ENCODE measurements around the gene SLX4.

Gene SLX4

GRCh38 chr16:3582276-3583165 is 28.9 kb downstream of the SLX4 start:
- DNase-seq: no peak

GRCh38 chr16:3581392-3581791 is 30.0 kb downstream of the SLX4 start:
- no peak for DNase-seq

DNA sequence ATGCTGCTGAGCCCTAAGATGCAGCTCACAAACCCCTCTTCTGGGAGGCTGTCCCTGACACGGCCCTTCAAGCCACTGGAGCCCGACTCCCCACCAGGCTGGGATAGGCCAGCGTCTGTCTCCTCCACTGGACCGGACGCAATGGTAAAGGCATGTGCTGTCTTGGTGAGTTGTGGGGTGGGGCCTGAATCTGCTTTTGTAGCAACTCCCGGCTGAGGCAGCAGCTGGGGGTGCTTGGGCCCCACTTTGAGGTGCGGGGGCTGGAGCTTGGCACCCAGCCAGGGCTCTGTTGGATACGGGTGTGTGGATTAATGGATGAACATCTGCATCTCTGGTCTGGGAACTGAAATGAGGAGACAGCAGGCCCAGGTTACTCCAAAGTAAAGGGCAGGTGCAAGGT is 30.7 kb downstream of the SLX4 start:
- DNase-seq: peak; percentile 16

DNA sequence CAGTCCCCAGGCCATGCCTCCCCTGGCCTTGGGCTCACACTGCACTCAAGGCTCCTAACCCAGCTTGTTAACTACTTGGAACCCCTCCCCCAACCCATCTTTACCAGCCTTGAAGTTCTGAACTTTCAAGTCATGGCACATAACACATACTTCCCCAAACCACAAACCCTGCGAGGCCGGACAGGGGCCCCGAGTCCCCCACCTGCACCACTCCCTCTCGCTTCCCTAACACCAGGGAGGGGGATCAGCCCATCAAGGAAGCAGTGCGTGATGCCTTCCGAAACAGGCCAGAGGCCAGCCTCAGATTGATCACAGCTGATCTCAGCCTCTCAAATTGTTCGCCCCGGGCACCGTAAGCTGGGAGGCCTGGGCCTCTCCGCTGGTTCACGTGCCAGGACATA is 31.2 kb downstream of the SLX4 start:
- DNase-seq: no peak

DNA sequence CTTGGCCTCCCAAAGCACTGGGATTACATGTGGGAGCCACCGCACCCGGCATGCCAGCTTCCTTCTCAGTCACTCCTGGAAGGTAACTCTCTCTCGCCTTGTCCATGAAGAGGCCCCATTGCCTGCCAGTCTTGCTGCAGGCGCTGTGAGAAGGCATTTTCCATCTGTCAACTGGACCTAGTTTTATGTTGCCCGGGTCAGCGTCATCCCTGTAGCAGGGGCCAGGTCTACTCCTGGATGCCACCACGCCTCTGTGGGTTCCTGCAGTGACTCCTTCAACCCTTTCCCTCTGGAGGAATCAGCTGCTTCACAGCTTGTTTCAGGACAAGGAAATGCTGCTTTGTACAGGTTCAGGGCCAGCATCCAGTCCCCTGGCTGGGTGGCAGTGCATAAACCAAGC is 31.6 kb downstream of the SLX4 start:
- no peak for DNase-seq

GRCh38 chr16:3578610-3579551 is 32.5 kb downstream of the SLX4 start:
- no peak for DNase-seq

DNA sequence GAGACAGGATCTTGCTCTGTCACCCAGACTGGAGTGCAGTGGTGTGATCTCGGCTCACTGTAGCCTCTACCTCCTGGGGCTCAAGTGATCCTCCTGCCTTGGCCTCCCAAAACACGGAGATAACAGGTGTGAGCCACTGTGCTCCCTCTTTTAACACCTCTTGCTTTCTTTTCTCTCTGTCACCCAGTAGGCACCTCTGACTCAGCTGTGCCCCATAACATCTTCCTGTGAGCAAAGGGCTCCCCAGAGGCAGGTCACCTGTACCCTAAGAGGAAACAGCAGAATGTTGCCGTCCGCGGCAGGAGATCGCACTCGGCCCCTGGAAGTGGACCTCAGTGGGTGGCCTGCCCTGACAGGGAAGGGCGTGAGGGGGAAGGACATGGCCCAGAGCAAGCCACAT is 33.3 kb downstream of the SLX4 start:
- DNase-seq: no peak

GRCh38 chr16:3577302-3577752 is 34.1 kb downstream of the SLX4 start, which contains the start of gene NLRC3:
Gene NLRC3, minus strand, starts transcription at chr16:3577403. Its CDS starts 12,367 bp downstream, at chr16:3565036.
- DNase-seq: no peak

- DNase-seq: no peak
Measured at GRCh38 chr16:3576211-3576610, 35.2 kb downstream of the SLX4 start.

DNA sequence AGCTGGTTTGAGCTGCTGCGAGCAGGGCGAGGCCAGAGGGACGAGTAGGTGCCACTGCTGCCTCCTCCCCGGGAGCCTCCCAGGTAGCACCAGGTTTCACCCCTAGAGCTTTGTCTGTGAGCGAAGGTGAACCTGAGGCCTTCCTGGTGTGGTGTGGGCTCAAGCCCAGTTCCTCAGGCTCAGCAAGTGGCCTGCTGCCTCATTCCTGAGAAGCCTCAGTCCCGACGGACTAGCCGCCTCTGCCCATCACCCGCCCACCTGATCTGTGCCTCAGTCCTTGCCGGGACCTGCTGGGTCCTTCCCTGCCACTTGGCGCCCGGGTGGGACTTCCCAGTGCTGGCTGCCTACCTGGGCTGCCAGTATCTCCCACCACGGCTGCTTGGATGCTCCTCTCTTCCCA is 35.9 kb downstream of the SLX4 start:
- no peak for DNase-seq

DNA sequence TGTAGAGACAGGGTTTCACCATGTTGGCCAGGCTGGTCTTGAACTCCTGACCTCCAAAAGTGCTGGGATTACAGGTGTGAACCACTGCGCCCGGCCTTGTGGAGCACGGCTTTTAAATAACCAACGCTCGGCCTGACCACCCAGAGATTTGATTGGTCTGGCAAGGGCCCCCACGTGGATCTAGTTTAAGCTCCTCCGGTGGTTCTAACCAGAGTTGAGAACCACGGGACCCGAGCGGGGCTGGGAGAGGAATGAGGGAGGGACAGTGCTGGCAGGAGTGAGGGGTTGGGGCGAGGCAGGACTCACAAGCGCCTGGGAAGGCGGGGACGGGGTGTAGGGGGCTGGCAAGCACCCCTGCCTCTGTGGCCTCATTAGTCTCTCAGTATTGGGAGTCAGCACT is 37.2 kb downstream of the SLX4 start:
- no peak for DNase-seq

DNA sequence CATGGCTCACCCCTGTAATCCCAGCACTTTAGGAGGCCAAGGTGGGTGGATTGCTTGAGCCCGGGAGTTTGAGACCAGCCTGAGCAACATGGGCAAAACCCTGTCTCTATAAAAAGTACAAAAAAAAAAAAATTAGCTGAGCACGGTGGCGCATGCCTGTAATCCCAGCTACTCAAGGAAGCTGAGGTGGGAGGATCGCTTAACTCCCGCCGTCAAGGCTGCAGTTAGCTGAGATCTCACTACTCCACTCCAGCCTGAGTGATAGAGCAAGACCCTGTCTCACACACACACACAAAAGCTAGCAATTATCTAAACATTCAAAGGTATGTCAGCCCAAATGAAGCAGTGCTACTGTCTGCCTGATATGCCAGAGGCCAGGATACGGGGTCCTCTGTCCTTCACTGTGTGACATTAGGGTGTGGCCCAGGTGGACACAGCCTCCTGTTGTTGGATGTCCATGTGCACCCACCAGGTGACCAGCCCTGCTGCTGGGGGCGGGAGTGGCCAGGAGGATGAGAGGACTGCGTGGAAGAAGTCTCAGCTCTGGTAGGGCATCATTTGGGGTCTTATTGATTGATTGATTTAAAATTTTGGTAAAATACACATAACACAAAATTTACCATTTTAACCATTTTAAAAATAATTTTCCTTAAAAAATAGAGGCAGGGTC is 38.1 kb downstream of the SLX4 start:
- no peak for DNase-seq

- DNase-seq: no peak
Measured at GRCh38 chr16:3570420-3571062, 40.9 kb downstream of the SLX4 start.

- no peak for DNase-seq
Measured at GRCh38 chr16:3569851-3570250, 41.6 kb downstream of the SLX4 start.

DNA sequence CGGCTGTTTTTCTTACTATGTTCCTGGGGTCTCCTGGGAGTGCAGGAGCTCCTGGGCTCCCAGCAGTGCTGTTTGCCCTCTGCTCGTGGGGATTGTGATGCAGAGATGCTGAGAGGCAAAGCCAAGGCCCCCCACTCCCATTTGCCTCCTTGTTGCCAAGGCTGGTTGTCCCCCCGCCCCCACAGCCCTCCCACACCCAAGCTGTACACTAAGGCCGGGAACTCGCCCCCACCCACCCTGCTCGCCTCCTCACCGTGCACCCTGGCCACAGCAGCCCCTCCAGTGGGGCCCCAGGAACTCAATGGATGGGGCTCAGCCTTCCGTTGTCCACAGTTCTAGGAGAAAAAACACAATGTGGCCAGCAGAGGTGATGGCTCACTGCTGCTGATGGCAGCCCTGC is 44.4 kb downstream of the SLX4 start:
- no peak for DNase-seq

DNA sequence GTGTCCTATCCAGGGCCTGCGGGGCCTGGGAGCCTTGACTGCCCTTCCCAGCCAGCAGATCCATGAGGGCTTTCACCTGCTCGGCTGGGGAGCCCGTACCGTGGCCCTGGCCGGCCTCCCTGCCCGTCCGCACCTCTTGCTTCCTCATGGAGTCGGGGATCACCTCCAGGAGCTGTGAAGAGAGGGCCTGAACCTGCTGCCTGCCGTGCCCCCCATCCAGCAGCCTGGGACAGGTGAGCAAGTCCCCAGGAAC is 46.6 kb downstream of the SLX4 start:
- DNase-seq: no peak

DNA sequence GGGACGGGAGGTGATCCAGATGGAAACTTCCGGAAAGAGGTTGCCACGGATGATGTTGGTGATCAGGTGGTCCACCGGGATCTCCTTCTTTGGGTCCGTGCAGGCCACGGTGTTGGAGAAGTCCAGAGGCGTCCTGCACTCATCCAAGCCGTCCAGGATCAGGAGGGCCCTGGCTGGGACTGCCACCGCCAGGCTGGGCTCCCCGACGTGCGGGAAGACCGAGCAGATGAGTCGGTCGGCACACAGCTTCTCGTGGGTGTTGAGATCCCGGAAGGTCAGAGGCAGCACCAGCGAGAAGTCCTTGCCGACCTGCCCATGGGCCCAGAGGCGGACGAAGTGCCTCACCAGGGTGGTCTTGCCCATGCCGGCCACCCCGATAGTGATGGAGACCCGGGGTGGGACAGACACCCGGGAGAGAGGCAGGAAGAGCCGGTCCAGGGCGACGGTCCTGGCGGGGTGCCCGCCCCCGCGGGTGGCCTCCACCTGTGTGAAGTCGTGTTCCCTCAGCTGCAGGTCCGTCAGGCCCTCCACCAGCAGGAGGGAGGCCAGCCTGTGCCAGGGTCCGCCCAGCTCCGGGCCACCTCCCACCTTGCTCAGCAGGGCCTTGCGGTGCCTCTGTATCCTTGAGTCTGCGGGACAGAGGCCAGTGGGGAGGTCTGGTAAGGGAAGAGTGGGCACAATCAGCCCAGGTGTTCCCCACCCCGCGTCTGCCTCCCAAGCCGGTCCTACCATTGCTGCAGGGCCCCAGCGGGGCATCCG is 47.1 kb downstream of the SLX4 start:
- DNase-seq: no peak

GRCh38 chr16:3562914-3563480 is 48.4 kb downstream of the SLX4 start:
- DNase-seq: no peak

- DNase-seq: no peak
Measured at GRCh38 chr16:3561626-3562025, 49.8 kb downstream of the SLX4 start.

- DNase-seq: no peak
Measured at GRCh38 chr16:3554351-3554928, 57.0 kb downstream of the SLX4 start.
